Stomach (tissue), 9 donors: ENCODE measurements around the gene STARD5. TPM values are rescaled to one million over a fixed set of nuclear protein-coding genes. Genes with fewer than 3 reads are reported as not detected.
A peak's percentile ranks its signal among the peaks of the same experiment; 100 is the strongest.

Source experiments
- DNase-seq, 2 donors: peaks; one replicate each; pipeline versions ENCODE4 v3.0.0 to v3.0.0-alpha.2; 2013 to 2019
- H3K27ac ChIP-seq, 5 donors: fragments of 200-600 bp in 4 of 5; sonication (generic) in 4 of 5; one replicate each; pipeline ENCODE4 v1.5.1; 2013 to 2019; ENCODE audit warnings: mild to moderate bottlenecking in 1 of 5, moderate library complexity in 1 of 5
- H3K27me3 ChIP-seq, 3 donors: fragments of 200-600 bp; sonication (generic); one replicate each; pipeline ENCODE4 v1.5.1; 2017 to 2019; ENCODE audit warnings: mixed run types in 1 of 3
- H3K36me3 ChIP-seq, 4 donors: fragments of 200-600 bp; sonication (generic); 1 replicate in 3 of 4; 2 replicates in 1 of 4; pipeline ENCODE4 v1.5.1; 2016 to 2019
- H3K4me1 ChIP-seq, 4 donors: fragments of 200-600 bp; sonication (generic); one replicate each; pipeline ENCODE4 v1.5.1; 2016 to 2019
- H3K4me3 ChIP-seq, 4 donors: fragments of 200-600 bp; sonication (generic) in 3 of 4; one replicate each; pipeline ENCODE4 v1.5.1; 2016 to 2019; ENCODE audit warnings: mild to moderate bottlenecking in 1 of 4
- H3K9me3 ChIP-seq, 4 donors: fragments of 200-600 bp; sonication (generic); one replicate each; pipeline ENCODE4 v1.5.1; 2016 to 2019
- EP300 ChIP-seq: sonication (generic); formaldehyde crosslinking; IDR thresholded peaks from one replicate; pipeline ENCODE4 v1.6.1; 2017; ENCODE audit warnings: antibody characterized with exemption
- POLR2A ChIP-seq, 4 donors: fragments of 450-650 bp; IDR thresholded peaks; one replicate each; pipeline ENCODE4 v1.6.1; 2016; ENCODE audit warnings: antibody characterized with exemption in 4 of 4, control low read depth in 2 of 4, mild to moderate bottlenecking in 1 of 4, moderate library complexity in 1 of 4
- POLR2AphosphoS5 ChIP-seq, 3 donors: sonication (generic); formaldehyde crosslinking; IDR thresholded peaks; one replicate each; pipeline ENCODE4 v1.6.1; 2016; ENCODE audit warnings: antibody characterized with exemption in 3 of 3
- WGBS, 5 donors: extraction: QIAGEN DNeasy Blood & Tissue Kit in 3 of 5; methylation state at CpG; one replicate each; pipeline versions ENCODE4 v1.1.5 to v1.1.7; 2013 to 2018; 5-methylcytosine and 5-hydroxymethylcytosine counted together
- intact Hi-C: fragments of 100-400 bp; cut with DNase I; formaldehyde crosslinking; loops from one replicate; pipeline ENCODE4 v1.15.1; 2023; ENCODE audit warnings: low total_unique reads
- polyA plus RNA-seq, 3 donors: library from polyadenylated mRNA; stranded (reverse); fragments of 200-250 nt; gene quantifications; one replicate each; pipeline ENCODE4 v1.2.3, GENCODE V29; 2013
- total RNA-seq, 5 donors: library from RNA; depleted of rRNA; stranded (reverse); fragments of >200 nt; gene quantifications; one replicate each; pipeline versions ENCODE4 v1.1.0 to v1.2.3, GENCODE V29; 2014 to 2016
- TF ChIP-seq, protein P1 (sequence below), 7 experiments: fragments of 450-650 bp in 4 of 7; fragments of 200-600 bp in 3 of 7; sonication (generic) in 3 of 7; IDR thresholded peaks; one replicate each; pipeline ENCODE4 v1.5.1; 2016 to 2019; ENCODE audit warnings: antibody characterized with exemption in 7 of 7, control low read depth in 2 of 7, mild to moderate bottlenecking in 1 of 7
- donor health status: healthy with polysubstance abuse.
- donor health status: Bipolar disorder and iron deficiency.
- donor health status: healthy.

STARD5 gene
- total and polyA plus RNA-seq, 8 donors = 0.89 to 157 (median 4.2) TPM; not detected in 1

DNA sequence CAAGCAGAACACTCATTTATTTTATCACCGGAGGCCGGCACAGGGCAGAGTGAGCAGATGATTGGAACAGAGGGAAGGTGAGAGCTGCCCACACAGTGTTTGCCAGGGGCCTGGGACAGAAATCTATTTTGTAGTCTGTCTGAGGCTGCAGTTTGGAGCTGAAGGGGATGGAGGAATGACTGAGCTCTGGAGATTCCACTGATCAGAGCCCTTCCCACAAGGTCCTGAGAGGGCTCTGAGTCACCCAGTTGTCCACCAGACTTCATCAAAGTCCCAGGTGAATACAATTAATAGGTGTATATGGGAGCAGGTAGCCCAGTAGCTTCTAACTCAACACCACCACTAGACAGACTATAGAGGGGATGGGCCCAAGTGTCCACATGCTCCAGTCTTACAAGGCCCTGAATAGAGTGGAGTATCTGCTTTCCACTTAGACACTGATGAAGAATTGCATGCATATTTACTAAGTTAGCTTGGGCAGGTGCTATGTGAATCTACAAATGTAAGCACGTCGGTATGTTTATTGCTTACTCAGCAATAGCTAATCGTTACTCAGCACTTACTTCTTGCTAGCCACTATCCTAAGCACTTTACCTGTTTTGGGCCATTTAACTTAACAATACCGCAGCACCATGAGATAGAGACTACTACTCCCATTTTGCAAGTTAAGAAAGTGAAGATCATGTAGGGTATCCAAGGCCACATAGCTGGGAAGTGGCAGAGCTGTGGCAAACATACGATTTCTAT is 2.7 kb upstream of the STARD5 start:
- Histone ChIP-seq H3K27ac (no peak overlapping the region), H3K9me3 (no peaks in the 10 kb centered on the region), H3K4me1 (peaks cover 8 to 28% (median 22%) of the 10 kb centered on the region in 4 donors), H3K4me3 (no peak overlapping the region), H3K36me3 (no peaks in the 10 kb centered on the region), H3K27me3 (no peaks in the 10 kb centered on the region)
- intact Hi-C loops = no loop called here
- no peak for DNase-seq
- TF ChIP-seq EP300 = no peak
- TF ChIP-seq POLR2AphosphoS5 (IDR thresholded peaks at IDR 0.05) = no peak
- TF ChIP-seq, protein P1, sequence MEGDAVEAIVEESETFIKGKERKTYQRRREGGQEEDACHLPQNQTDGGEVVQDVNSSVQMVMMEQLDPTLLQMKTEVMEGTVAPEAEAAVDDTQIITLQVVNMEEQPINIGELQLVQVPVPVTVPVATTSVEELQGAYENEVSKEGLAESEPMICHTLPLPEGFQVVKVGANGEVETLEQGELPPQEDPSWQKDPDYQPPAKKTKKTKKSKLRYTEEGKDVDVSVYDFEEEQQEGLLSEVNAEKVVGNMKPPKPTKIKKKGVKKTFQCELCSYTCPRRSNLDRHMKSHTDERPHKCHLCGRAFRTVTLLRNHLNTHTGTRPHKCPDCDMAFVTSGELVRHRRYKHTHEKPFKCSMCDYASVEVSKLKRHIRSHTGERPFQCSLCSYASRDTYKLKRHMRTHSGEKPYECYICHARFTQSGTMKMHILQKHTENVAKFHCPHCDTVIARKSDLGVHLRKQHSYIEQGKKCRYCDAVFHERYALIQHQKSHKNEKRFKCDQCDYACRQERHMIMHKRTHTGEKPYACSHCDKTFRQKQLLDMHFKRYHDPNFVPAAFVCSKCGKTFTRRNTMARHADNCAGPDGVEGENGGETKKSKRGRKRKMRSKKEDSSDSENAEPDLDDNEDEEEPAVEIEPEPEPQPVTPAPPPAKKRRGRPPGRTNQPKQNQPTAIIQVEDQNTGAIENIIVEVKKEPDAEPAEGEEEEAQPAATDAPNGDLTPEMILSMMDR (IDR thresholded peaks at IDR 0.05) = no peak
- TF ChIP-seq POLR2A (IDR thresholded peaks at IDR 0.05) = no peak
- 81 to 87% (median 87%) methylated on average over 7 of the region's 7 CpGs for WGBS, 5 donors

DNA sequence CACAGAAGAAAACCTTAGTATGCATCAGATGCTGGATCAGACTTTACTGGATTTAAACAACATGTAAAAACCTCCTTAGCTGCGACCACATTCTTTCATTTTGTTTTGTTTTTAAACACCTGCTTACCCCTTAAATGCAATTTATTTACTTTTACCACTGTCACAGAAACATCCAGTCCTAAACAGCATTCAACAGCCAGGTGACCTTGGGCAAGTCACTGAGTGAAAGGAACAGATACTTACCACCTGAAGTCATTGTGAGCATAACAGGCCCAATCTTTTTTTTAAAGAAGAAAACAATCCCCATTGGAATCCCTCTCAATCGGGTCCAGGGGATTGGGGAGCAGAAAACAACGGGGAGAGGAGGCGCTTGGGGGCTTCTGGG is 390 bp downstream of the STARD5 start:
- H3K27ac ChIP-seq = peak overlapping the region; percentile 76 to 86 (median 80)
- H3K27me3 ChIP-seq = no peaks in the 10 kb centered on the region
- H3K4me3 ChIP-seq = peak overlapping the region; percentile 57 to 87 (median 73)
- DNase-seq = no peak
- peaks cover 8 to 28% (median 22%) of the 10 kb centered on the region in 4 donors for H3K4me1 ChIP-seq
- no peak for TF ChIP-seq EP300
- intact Hi-C loops = no loop called here
- 11 to 20% (median 14%) methylated on average over 4 of the region's 4 CpGs for WGBS, 5 donors
- no peaks in the 10 kb centered on the region for H3K9me3 ChIP-seq
- peaks cover 0 to 28% (median 24%) of the 10 kb centered on the region in 4 donors for H3K36me3 ChIP-seq

DNA sequence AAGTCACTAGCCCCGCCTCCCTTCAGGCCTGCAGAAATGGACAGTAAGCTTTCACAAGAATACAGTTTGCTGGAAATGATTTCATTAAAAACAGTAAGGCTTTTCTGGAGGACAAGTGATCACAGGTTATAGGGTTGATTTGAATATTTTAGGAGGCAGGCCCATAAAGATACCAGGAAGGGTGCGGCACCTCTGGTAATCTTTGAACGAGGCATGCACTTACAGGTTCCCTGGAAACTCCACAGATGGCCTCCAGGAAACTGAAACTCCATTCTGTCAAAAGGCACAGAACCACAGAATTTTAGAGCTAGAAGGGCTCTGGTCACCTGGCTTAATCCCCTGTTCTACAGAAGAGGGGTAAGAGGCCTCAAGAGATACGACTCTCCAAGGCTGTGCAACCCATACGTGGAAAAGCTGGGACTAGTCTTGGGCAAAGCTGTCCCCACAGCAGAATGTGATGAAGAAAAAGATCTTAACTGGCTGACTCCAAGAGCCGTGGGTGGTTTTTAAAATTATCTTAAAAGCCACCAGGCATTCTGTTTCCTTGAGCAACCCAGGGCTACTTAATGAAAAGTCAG is 1.2 kb downstream of the STARD5 start:
- H3K4me3 ChIP-seq = peak overlapping the region; percentile 57 to 87 (median 73)
- H3K27me3 ChIP-seq = no peaks in the 10 kb centered on the region
- TF ChIP-seq, protein P1 (IDR thresholded peaks at IDR 0.05) = no peak
- TF ChIP-seq EP300 (no peak), POLR2A (IDR thresholded peaks at IDR 0.05) (no peak), POLR2AphosphoS5 (IDR thresholded peaks at IDR 0.05) (no peak)
- H3K36me3 ChIP-seq = peaks cover 0 to 36% (median 32%) of the 10 kb centered on the region in 4 donors
- peak overlapping the region in 1 of 5 donors; percentile 80 for H3K27ac ChIP-seq
- intact Hi-C loops = no loop called here
- peak in 1 of 2 donors; percentile 49 for DNase-seq
- WGBS, 5 donors = 41 to 61% (median 50%) methylated on average over 6 of the region's 6 CpGs
- peaks cover 8 to 28% (median 22%) of the 10 kb centered on the region in 4 donors for H3K4me1 ChIP-seq
- no peaks in the 10 kb centered on the region for H3K9me3 ChIP-seq

DNA sequence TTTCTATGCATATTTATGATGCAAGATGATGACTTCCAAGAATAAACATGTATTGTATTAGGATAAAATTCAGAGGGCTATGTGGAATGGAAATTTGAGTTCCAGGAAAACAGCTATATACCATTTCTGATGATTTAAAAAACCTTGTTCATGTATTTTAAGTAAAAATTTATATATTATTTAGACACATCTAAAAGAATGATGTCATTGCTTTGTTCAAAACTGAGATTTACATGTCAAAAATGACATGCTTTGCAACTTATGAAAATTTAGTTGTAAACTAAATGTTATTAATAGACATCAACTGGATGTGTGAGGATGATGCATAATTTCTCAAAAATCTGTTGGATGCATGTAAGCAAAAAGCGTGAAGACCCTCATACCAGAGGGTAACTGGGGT is 2.3 kb downstream of the STARD5 start:
- peaks cover 8 to 28% (median 22%) of the 10 kb centered on the region in 4 donors for H3K4me1 ChIP-seq
- no peaks in the 10 kb centered on the region for H3K9me3 ChIP-seq
- 93 to 100% (median 97%) methylated on average over 1 of the region's 1 CpG for WGBS, 5 donors
- H3K27ac ChIP-seq = no peak overlapping the region
- intact Hi-C loops = no loop called here
- no peak for TF ChIP-seq POLR2AphosphoS5 (IDR thresholded peaks at IDR 0.05)
- no peak for TF ChIP-seq POLR2A (IDR thresholded peaks at IDR 0.05)
- TF ChIP-seq, protein P1 (IDR thresholded peaks at IDR 0.05) = no peak
- TF ChIP-seq EP300 = no peak
- DNase-seq = no peak
- peaks cover 0 to 47% (median 41%) of the 10 kb centered on the region in 4 donors for H3K36me3 ChIP-seq
- no peaks in the 10 kb centered on the region for H3K27me3 ChIP-seq
- H3K4me3 ChIP-seq = no peak overlapping the region
